WTC11 (cell line): ENCODE measurements around the gene GRM5. TPM values are rescaled to one million over a fixed set of nuclear protein-coding genes. Genes with fewer than 3 reads are reported as not detected.

Experiments
- ATAC-seq: fragments of 200-7000 bp; cut with Tn5 transposase; 2 replicates; pipeline ENCODE4 v1.10.0; 2021; ENCODE audit warnings: mild to moderate bottlenecking, moderate library complexity
- CTCF ChIA-PET: fragments of 300-600 bp; sonication (Branson Sonifier 250); formaldehyde crosslinking; loops from one replicate; lab custom pipeline; 2021; ENCODE audit warnings: antibody characterized with exemption; lab: Charles Lee
- POLR2A ChIA-PET: fragments of 350-600 bp; sonication (Branson Sonifier 250); formaldehyde crosslinking; loops from one replicate; lab custom pipeline; 2021; ENCODE audit warnings: antibody characterized with exemption; lab: Charles Lee
- DNase-seq: peaks from one replicate; pipeline ENCODE4 v3.0.0; 2021; ENCODE audit warnings: low spot score
- H3K27ac Mint-ChIP-seq: 2 replicates; pipeline ENCODE4 v1.8.0; 2021; ENCODE audit warnings: mixed read lengths
- H3K27me3 Mint-ChIP-seq: 2 replicates; pipeline ENCODE4 v1.8.0; 2021; ENCODE audit warnings: low read depth, mild to moderate bottlenecking, moderate library complexity, mixed read lengths
- H3K36me3 Mint-ChIP-seq: 2 replicates; pipeline ENCODE4 v1.8.0; 2021; ENCODE audit warnings: mixed read lengths
- H3K4me1 Mint-ChIP-seq: 2 replicates; pipeline ENCODE4 v1.8.0; 2022; ENCODE audit warnings: mixed read lengths
- H3K4me3 Mint-ChIP-seq: 2 replicates; pipeline ENCODE4 v1.8.0; 2021; ENCODE audit warnings: mild to moderate bottlenecking, moderate library complexity, mixed read lengths
- H3K9me3 Mint-ChIP-seq: 2 replicates; pipeline ENCODE4 v1.8.0; 2021; ENCODE audit warnings: mixed read lengths
- AR ChIP-seq: fragments of 250-450 bp; sonication (Bioruptor Pico); IDR thresholded peaks from 2 replicates; pipeline ENCODE4 v1.9.0; 2021; ENCODE audit warnings: mild to moderate bottlenecking
- ARID4B ChIP-seq: sonication (generic); formaldehyde crosslinking; IDR thresholded peaks from 2 replicates; pipeline ENCODE4 v1.8.0; 2023; ENCODE audit warnings: missing genetic modification reagents, mild to moderate bottlenecking, borderline replicate concordance
- E2F5 ChIP-seq: sonication (generic); formaldehyde crosslinking; IDR thresholded peaks from 2 replicates; pipeline ENCODE4 v1.8.1; 2022; ENCODE audit warnings: mild to moderate bottlenecking, moderate library complexity, missing genetic modification reagents
- FOXK1 ChIP-seq: sonication (generic); formaldehyde crosslinking; IDR thresholded peaks from 2 replicates; pipeline ENCODE4 v1.8.0; 2022; ENCODE audit warnings: mild to moderate bottlenecking, moderate library complexity, missing genetic modification reagents
- GABPB1 ChIP-seq: sonication (generic); formaldehyde crosslinking; IDR thresholded peaks from 2 replicates; pipeline ENCODE4 v1.8.1; 2023; ENCODE audit warnings: mild to moderate bottlenecking, missing genetic modification reagents
- GTF2I ChIP-seq: fragments of 250-450 bp; sonication (Bioruptor Pico); conservative IDR thresholded peaks from 2 replicates; pipeline ENCODE4 v1.4.0; 2021; ENCODE audit warnings: mild to moderate bottlenecking
- HMGA2 ChIP-seq: fragments of 250-450 bp; sonication (Bioruptor Pico); IDR thresholded peaks from 2 replicates; pipeline ENCODE4 v1.4.0; 2021; ENCODE audit warnings: mild to moderate bottlenecking, moderate library complexity
- MXD4 ChIP-seq: fragments of 250-450 bp; sonication (Bioruptor Pico); IDR thresholded peaks from 2 replicates; pipeline ENCODE4 v1.8.0; 2021; ENCODE audit warnings: mild to moderate bottlenecking, moderate library complexity, borderline replicate concordance
- NR2C2 ChIP-seq: sonication (generic); formaldehyde crosslinking; IDR thresholded peaks from 2 replicates; pipeline ENCODE4 v1.8.0; 2022; ENCODE audit warnings: mild to moderate bottlenecking, missing genetic modification reagents
- RORB ChIP-seq: fragments of 250-450 bp; sonication (Bioruptor Pico); IDR thresholded peaks from 2 replicates; pipeline ENCODE4 v1.9.0; 2021; ENCODE audit warnings: mild to moderate bottlenecking
- SMAD3 ChIP-seq: sonication (generic); formaldehyde crosslinking; IDR thresholded peaks from 2 replicates; pipeline ENCODE4 v1.8.0; 2022; ENCODE audit warnings: missing genetic modification reagents, mild to moderate bottlenecking, borderline replicate concordance
- SMAD4 ChIP-seq: sonication (generic); formaldehyde crosslinking; IDR thresholded peaks from 2 replicates; pipeline ENCODE4 v1.8.0; 2022; ENCODE audit warnings: mild to moderate bottlenecking, missing genetic modification reagents
- SOX15 ChIP-seq: fragments of 250-450 bp; sonication (Bioruptor Pico); IDR thresholded peaks from 2 replicates; pipeline ENCODE4 v1.9.0; 2021; ENCODE audit warnings: mild to moderate bottlenecking
- TEAD4 ChIP-seq: sonication (generic); formaldehyde crosslinking; IDR thresholded peaks from 2 replicates; pipeline ENCODE4 v1.8.0; 2022; ENCODE audit warnings: mild to moderate bottlenecking, missing genetic modification reagents
- ZNF671 ChIP-seq: fragments of 250-450 bp; sonication (Bioruptor Pico); IDR thresholded peaks from 2 replicates; pipeline ENCODE4 v1.8.0; 2021; ENCODE audit warnings: mild to moderate bottlenecking
- total RNA-seq: library from RNA; stranded (reverse); gene quantifications from 3 replicates; pipeline ENCODE4 v1.2.3, GENCODE V29; 2021

GRM5 gene
- total RNA-seq, 1 experiment from 2014 or later: 0.13 TPM

- TF ChIP-seq AR (CRISPR knock-in tag) (no peak), SMAD3 (CRISPR knock-in tag) (no peak), GABPB1 (CRISPR knock-in tag) (no peak), NR2C2 (CRISPR knock-in tag) (no peak), TEAD4 (CRISPR knock-in tag) (no peak), RORB (CRISPR knock-in tag) (no peak), ARID4B (no peak)
Observed at GRCh38 chr11:88701816-88702215, 364.0 kb downstream of the GRM5 start (continued).

GRCh38 chr11:88697139-88697538 is 368.6 kb downstream of the GRM5 start:
- no peak for DNase-seq
- H3K4me1 Mint-ChIP-seq: peaks cover 10% of the 10 kb centered on the region
- POLR2A ChIA-PET: no interaction called here
- no peak overlapping the region for H3K27ac Mint-ChIP-seq
- no peak overlapping the region for H3K4me3 Mint-ChIP-seq
- H3K27me3 Mint-ChIP-seq: no peaks in the 10 kb centered on the region
- no peaks in the 10 kb centered on the region for H3K9me3 Mint-ChIP-seq
- H3K36me3 Mint-ChIP-seq: no peaks in the 10 kb centered on the region
- no peak for ATAC-seq
- no peak for TF ChIP-seq E2F5 (CRISPR knock-in tag)
- TF ChIP-seq GTF2I (CRISPR knock-in tag): no peak
- TF ChIP-seq SOX15 (CRISPR knock-in tag): no peak
- no peak for TF ChIP-seq MXD4 (CRISPR knock-in tag)
- TF ChIP-seq SMAD4 (CRISPR knock-in tag): no peak
- no peak for TF ChIP-seq HMGA2 (CRISPR knock-in tag)
- TF ChIP-seq FOXK1 (CRISPR knock-in tag): no peak
- TF ChIP-seq ARID4B: no peak
- no peak for TF ChIP-seq ZNF671 (CRISPR knock-in tag)
- CTCF ChIA-PET: no interaction called here
